H7 (cell line): ENCODE results near the gene TMEM52. TPM values are rescaled to one million over a fixed set of nuclear protein-coding genes. Genes with fewer than 3 reads are reported as not detected.

Experiments used
- DNase-seq: peaks from one replicate; pipeline ENCODE4 v3.0.0; 2012
- H3K27me3 ChIP-seq: 2 replicates; pipeline ENCODE4 v1.6.0; 2011; ENCODE audit warnings: mild to moderate bottlenecking, low read length; ENCODE audit not compliant: control insufficient read depth, insufficient read depth
- H3K36me3 ChIP-seq: replicated peaks from 2 replicates; pipeline ENCODE4 v1.5.1; 2011; ENCODE audit warnings: low read length; ENCODE audit not compliant: control insufficient read depth, insufficient read depth
- H3K4me3 ChIP-seq: 2 replicates; pipeline ENCODE4 v1.5.1; 2011; ENCODE audit warnings: low read depth, mild to moderate bottlenecking, control low read depth, low read length, moderate library complexity; ENCODE audit not compliant: insufficient read depth
- total RNA-seq: library from RNA; depleted of rRNA; stranded (reverse); fragments of >200 nt; shearing (Covaris generic); gene quantifications from 2 replicates; pipeline ENCODE4 v1.2.3, GENCODE V29; 2014

TMEM52 gene
- total RNA-seq, 1 experiment from 2014 or later, result 24.1 TPM

DNA sequence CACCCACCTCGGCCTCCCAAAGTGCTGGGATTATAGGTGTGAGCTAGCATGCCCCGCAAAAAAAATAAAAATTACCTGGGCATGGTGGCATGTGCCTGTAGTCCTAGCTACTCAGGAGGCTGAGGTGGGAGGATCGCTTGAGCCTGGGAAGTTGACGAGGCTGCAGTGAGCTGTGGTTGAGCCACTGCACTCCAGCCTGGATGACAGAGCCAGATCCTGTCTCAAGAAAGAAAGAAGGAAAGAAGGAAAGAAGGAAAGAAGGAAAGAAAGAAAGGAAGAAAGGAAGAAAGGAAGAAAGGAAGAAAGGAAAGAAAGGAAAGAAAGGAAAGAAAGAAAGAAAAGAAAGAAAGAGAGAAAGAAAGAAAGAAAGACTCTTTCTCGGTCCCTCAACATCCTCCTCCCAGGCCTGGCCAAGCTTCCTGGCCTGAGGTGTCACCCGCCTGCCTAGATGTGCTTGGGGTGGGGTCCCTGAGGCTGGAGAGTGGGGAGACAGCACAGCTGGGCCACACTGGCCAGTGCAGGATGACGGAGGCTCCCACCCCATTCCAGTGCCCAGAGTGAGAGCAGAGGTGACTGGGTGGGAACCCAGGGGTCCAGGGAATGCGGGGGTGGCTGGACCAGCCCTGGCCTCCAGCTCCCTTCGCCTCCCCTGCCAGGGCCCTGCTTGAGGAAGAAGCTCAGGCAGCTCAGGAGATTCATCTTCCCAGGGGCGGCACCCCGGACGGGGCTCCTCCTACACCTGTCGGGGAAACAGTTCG, 18.0 kb downstream of the TMEM52 start:
- Histone ChIP-seq H3K27me3 (no peaks in the 10 kb centered on the region), H3K4me3 (no peak overlapping the region), H3K36me3 (no peaks in the 10 kb centered on the region)
- no peak for DNase-seq

DNA sequence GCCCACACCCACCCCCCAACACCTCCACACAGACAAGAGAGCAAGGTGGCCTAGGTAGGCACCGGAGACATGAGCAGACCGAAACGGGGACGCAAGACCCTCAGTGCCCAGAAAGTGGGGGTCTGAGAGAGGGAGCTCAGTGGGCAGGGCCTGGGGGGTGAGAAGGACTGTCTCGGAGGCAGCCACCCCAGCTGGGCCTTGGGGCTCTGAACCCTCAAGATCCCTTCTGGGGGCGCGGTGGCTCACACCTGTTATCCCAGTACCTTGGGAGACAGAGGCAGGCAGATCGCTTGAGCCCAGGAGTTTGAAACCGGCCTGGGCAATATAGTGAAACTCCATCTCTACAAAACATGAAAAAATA, 19.1 kb downstream of the TMEM52 start:
- no peaks in the 10 kb centered on the region for H3K27me3 ChIP-seq
- peak; percentile 50 for DNase-seq
- no peaks in the 10 kb centered on the region for H3K36me3 ChIP-seq
- H3K4me3 ChIP-seq, result no peak overlapping the region

DNA sequence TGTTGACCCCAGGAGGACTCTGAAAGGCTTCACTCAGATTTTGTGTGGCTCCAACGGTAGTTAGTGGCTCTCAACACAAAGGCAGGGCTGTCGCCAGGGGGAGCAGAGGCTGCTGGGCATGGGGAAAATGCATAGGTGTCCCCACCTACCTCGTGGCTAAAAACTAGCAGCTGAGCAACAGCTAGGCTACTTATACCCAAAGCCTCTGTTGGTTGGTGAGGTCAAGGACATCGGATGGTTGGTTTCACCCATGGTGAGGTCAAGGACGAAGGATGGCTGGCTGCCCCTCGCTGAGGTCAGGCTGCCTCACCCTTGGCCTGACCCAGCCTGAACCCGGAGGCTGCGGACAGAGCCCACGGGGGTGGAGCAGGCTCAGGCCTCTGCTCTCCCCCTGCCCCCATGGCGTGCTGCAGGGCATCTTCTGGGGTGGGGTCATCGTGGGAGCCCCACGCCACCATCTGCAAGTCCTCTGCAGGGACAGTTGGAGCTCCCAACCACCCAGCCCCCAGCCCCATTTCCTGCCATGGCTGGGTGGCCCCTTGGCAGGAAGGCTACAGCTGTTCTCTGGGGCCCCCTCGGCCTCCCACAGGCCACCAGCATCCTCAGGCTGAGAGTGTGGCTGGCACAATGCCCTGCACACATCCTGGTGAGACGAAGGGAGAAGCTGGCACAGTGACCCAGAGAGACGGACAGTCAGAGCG, 19.7 kb downstream of the TMEM52 start:
- DNase-seq, result peak; percentile 82
- Histone ChIP-seq H3K27me3 (no peaks in the 10 kb centered on the region), H3K36me3 (no peaks in the 10 kb centered on the region), H3K4me3 (no peak overlapping the region)

DNA sequence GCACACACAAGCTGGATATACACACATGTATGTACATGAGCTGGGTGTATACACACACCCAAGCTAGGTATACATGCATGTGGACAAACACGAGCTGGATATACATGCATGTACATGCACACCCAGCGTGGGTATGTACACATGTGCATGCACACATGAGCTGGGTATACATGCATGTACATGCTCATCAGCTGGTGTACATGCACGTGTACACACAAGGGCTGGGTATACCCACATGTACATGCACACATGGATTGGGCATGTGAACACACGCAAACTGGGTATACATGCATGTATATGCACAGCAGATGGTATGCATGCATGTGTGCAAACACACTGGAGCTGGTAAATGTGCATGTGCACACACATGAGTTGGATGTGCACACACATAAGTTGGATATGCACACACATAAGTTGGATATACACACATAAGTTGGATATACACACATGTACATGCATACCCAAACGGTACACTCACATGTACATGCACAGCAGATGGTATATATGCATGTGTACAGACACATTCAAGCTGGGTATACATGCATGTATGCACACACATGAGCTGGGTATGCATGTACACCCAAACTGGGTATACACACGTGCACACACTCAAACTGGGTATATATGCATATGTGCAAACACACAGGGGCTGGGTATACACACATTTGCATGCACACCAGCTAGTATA, 20.7 kb downstream of the TMEM52 start:
- Histone ChIP-seq H3K27me3 (no peaks in the 10 kb centered on the region), H3K36me3 (no peaks in the 10 kb centered on the region), H3K4me3 (no peak overlapping the region)
- no peak for DNase-seq

DNA sequence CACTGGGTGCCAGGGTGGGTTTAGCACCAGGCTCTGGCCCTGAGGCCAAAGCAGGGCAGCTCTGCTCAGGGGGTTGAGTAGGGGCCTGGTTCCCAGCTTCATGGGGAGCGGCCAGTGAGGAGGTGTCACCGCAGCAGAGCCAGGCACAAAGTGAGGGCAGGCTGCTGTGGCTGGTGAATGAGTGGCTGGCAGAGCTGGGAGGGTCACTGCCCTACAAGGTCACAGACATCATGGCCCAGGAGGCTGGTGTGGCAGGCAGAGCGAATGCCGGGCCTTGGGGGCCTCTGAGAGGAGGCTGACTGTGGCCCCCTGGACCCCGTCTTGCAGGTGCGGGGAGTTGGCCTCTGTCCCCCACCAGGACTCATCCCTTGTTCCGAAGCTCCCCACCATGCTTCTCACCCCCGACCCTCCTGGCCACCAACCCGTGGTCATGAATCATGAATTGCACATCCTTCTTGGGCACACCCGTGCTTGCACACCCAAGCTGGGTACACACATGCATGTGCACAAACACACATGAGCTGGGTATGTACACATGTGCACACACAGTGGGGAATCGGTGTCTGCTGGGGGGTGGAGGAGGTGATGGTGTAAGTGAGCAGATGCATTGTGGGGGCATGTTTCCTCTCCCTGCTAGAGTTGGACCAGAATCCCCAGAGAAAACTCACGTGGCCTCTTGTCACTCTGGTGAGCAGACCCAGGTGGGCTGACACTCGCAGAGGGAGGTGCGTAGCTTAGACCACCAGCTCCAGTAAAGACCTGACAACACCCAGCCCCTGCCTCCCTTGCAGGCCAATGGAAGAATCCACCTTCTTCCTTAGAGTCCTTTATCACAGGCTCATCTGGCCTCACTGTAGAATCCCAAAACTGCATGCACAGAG, 23.4 kb downstream of the TMEM52 start:
- Histone ChIP-seq H3K27me3 (no peaks in the 10 kb centered on the region), H3K4me3 (no peak overlapping the region), H3K36me3 (no peaks in the 10 kb centered on the region)
- peak; percentile 42 for DNase-seq

DNA sequence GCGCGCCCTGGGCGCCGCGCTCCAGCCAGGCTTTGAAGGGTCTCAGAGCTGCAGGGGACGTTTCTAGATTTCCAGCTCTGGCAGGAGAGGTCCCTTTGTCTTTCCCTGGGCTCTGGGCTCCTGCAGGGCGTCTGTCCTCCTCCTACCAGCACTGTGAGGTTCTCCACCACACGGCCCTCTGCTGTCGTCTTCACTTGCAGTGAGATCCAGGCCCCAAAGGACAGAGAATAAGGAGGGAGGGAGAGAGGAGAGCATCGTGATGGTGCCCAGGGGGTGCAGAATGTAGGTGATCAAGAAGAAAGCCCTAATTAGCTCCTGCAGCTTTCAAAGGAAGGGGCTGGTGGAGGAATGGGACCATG, 24.0 kb downstream of the TMEM52 start:
- H3K36me3 ChIP-seq, result no peaks in the 10 kb centered on the region
- DNase-seq, result peak; percentile 68
- no peak overlapping the region for H3K4me3 ChIP-seq
- H3K27me3 ChIP-seq, result no peaks in the 10 kb centered on the region

DNA sequence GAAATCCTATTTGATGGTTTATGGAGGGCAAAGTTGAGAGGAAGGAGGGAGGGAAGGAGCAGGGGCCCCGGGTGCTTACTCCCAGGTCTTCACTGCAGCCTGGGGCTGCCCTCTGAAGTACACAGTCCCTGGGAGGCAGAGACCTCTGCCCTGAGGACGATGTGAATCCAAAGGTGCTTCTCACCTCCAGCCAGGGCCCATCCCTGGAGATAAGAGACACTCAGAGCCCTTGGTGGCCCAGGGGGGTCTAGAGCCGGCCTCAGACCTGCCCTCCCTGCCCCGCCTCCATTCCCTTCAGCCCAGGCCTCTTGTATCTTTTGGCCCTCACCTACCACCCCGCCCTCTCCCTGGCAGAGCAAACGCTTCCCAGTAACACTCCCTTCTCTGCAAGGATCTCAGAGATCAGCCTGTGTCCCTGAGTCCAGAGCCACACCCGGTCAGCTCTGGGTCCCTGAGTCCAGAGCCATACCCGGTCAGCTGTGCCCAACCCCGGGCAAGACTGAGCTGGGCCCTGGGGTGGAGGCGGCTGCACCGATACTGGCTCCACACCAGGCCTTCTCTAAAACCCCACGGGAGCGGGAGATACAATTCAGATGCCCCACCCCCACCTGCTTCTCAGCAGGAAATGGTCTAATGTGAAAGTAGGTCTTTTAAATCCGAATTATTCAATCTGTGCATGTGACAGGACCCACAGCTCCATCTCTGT, 24.6 kb downstream of the TMEM52 start:
- Histone ChIP-seq H3K4me3 (no peak overlapping the region), H3K27me3 (no peaks in the 10 kb centered on the region), H3K36me3 (no peaks in the 10 kb centered on the region)
- DNase-seq, result peak; percentile 82

DNA sequence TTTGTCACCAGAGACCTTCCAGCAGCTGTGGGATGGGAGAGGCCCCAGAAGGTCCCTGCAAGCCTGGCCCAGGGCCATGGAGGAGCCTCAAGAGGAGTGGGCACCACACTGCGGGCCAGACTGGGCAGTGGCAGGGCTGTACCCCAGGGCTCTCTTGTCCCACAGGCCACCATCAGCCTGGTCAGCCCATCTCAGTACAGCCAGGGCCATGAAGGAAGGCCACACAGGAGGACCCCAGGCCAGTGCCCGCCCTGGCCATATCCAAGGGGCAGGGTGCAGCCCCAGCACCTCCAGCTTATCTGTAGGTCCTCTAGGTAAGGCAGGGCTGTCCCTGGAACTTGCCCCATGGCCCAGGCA, 25.1 kb downstream of the TMEM52 start:
- DNase-seq, result no peak
- Histone ChIP-seq H3K36me3 (no peaks in the 10 kb centered on the region), H3K4me3 (no peak overlapping the region), H3K27me3 (no peaks in the 10 kb centered on the region)

DNA sequence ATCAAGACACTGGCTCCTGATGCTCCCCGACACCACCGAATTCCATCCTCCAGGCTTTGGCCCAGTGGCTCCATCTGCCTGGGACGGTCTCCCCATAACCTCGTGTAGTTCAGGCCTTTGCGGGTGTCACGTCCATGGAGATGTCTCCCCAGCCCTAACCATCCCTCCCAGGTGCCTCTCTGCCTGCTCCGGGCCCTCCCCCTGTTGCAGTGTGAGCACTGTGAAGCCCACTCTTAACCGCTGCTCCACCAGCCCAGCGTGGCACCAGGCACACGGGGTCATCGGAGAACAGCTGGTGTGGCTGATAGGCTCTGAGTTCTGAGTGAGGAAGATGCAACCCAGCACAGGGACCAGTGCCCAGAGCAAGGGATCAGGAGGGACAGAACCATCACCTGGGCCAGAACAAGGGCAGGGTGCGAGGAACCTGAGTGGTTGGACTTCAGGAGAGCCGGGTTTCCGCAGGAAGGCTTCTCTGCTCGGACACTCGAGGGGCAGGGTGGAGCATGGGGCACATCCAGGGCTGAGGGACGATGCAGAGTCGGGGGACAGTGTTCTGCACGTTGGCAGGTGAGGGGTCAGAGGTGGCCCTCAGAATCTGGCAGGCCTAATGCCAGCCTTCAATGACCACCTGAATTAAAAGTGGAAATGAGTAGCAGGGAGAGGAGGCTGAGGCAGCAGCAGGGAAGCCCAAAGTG, 25.6 kb downstream of the TMEM52 start:
- H3K4me3 ChIP-seq, result no peak overlapping the region
- H3K27me3 ChIP-seq, result no peaks in the 10 kb centered on the region
- H3K36me3 ChIP-seq, result no peaks in the 10 kb centered on the region
- DNase-seq, result peak; percentile 51

DNA sequence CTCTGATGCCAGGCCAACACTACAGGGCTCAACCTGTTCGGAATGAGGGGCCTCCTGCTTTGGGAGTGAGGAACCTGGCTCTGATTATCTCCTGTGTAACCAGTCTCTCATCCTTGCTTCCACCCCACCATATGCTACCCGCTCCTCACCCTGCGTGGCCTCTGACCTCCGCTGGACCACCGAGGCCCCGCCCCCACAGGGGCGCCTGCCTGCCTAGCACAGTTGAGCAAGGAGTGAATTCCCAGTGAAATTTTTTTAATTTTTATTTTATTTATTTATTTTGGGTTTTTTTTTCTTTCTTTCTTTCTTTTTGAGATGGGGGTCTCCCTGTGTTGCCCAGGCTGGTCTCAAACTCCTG, 26.3 kb downstream of the TMEM52 start:
- no peaks in the 10 kb centered on the region for H3K27me3 ChIP-seq
- DNase-seq, result peak; percentile 51
- H3K36me3 ChIP-seq, result no peaks in the 10 kb centered on the region
- H3K4me3 ChIP-seq, result no peak overlapping the region

DNA sequence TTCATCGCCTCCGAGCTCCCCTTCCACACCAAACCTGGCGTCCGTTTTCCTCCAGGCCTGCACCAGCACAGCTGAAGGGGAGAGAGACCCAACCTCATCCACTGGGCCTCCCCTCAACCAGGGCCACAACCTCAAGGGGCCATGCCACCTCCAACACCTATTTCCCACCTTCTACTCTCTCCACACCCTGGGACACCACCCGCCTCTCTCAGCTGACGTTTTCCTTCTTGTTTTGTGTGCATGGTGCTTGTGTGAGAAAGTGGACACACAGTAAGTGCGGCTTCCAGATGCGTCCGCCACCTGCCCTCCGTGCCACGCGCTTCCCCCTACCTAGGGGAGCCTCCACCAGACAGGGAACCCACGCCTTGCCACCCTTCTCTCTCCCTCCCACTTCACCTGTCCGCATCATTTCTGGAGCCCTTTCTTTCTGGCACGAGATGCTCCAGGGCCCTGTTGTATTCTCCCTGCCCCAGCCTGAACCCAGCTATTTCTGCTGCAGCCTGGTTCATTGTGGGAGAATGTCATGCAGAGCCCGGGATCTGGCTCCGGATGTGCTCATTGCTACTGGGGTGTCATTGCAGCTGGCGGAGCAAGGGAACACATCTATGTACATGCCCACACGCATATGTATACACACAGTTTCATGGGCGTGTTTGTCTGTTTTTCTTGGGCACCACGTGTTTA, 26.9 kb downstream of the TMEM52 start:
- H3K27me3 ChIP-seq, result no peaks in the 10 kb centered on the region
- H3K4me3 ChIP-seq, result peak overlapping the region; percentile 100
- DNase-seq, result no peak
- no peaks in the 10 kb centered on the region for H3K36me3 ChIP-seq

DNA sequence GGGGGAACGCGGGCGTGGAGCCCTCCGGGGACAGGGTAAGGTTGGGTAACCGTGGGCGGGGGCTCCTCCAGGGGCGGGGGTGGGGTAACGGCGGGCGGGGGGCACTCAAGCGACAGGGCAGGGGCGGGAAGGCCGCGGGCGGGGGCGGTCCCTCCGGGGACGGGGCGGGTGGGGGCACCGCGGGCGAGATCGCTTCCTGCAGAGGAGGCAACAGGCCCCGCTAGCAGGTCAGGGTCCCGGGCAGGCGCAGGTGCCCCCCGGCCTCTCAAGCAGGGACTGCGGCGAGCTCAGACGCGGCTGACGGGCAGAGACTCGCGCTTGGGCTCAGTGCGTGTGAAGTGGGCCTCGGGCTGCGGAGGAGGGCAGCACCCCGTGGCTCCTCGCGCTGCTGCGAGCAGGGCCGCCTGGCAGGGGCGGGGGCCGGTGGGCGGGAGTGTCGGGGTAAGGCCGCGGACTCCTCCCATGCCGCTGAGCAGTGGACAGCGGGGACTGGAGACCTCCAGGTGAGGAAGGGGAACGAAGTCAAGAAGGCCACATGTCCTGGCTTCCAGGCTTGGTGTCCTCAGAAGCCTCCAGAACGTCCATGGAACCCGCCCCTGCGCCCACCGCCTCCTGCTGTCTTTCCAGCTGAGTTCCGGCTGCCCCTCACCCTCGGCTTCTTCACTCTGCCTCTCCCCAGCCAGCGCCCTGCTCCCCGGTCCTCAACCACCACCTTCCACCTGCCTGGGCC, 27.6 kb downstream of the TMEM52 start:
- Histone ChIP-seq H3K4me3 (peak overlapping the region; percentile 100), H3K36me3 (no peaks in the 10 kb centered on the region), H3K27me3 (no peaks in the 10 kb centered on the region)
- peak; percentile 90 for DNase-seq
